PC-3 (cell line): ENCODE measurements around the gene DRG2. TPM values are rescaled to one million over a fixed set of nuclear protein-coding genes. Genes with fewer than 3 reads are reported as not detected.
A peak's percentile ranks its signal among the peaks of the same experiment; 100 is the strongest.

Source experiments
- ATAC-seq: fragments of 200-7000 bp; cut with Tn5 transposase; 2 replicates; pipeline ENCODE4 v1.9.1; 2020; ENCODE audit warnings: mild to moderate bottlenecking, moderate library complexity
- BruUV-seq: library from RNA; stranded (reverse); fragments of 400-500 nt; replicated peaks from 2 replicates; lab custom pipeline; 2021; lab: Mats Ljungman, UMichigan
- CTCF ChIA-PET: fragments of 300-600 bp; sonication (Branson Sonifier 250); formaldehyde crosslinking; loops from one replicate; lab custom pipeline; 2022; ENCODE audit warnings: antibody characterized with exemption; lab: Charles Lee
- POLR2A ChIA-PET: fragments of 300-600 bp; sonication (Branson Sonifier 250); formaldehyde crosslinking; loops from one replicate; lab custom pipeline; 2022; ENCODE audit warnings: antibody characterized with exemption; ENCODE audit not compliant: unreplicated experiment; lab: Charles Lee
- DNase-seq: peaks from one replicate; pipeline ENCODE4 v3.0.0-alpha.2; 2015
- H2AFZ ChIP-seq: fragments of 300-600 bp; sonication (generic); 2 replicates; pipeline ENCODE4 v1.6.0; 2016; ENCODE audit warnings: antibody characterized with exemption, low read length
- H3F3A ChIP-seq: fragments of 300-600 bp; sonication (generic); one replicate; pipeline ENCODE4 v1.6.0; 2017; ENCODE audit warnings: antibody characterized with exemption, low read length, control low read depth, mild to moderate bottlenecking; ENCODE audit not compliant: unreplicated experiment
- H3K27ac ChIP-seq: fragments of 300-600 bp; sonication (generic); 2 replicates; pipeline ENCODE4 v1.5.1; 2016; ENCODE audit warnings: mild to moderate bottlenecking, low read length
- H3K27me3 ChIP-seq: fragments of 300-600 bp; sonication (generic); 2 replicates; pipeline ENCODE4 v1.6.1; 2016; ENCODE audit warnings: low read length, mixed read lengths
- H3K36me3 ChIP-seq: fragments of 300-600 bp; sonication (generic); 2 replicates; pipeline ENCODE4 v1.6.1; 2016; ENCODE audit warnings: low read depth, mixed run types, low read length, mixed read lengths
- H3K4me1 ChIP-seq: fragments of 300-600 bp; sonication (generic); 2 replicates; pipeline ENCODE4 v1.5.1; 2016; ENCODE audit warnings: low read length; ENCODE audit not compliant: insufficient read depth
- H3K4me2 ChIP-seq: fragments of 300-600 bp; sonication (generic); 2 replicates; pipeline ENCODE4 v1.6.0; 2016; ENCODE audit warnings: low read length
- H3K4me3 ChIP-seq: fragments of 300-600 bp; sonication (generic); 2 replicates; pipeline ENCODE4 v1.5.1; 2016; ENCODE audit warnings: mild to moderate bottlenecking, low read length, mixed read lengths
- H3K79me2 ChIP-seq: fragments of 300-600 bp; sonication (generic); 2 replicates; pipeline ENCODE4 v1.6.1; 2017; ENCODE audit warnings: low read length, mixed read lengths
- H3K9ac ChIP-seq: fragments of 300-600 bp; sonication (generic); 2 replicates; pipeline ENCODE4 v1.6.0; 2016; ENCODE audit warnings: mild to moderate bottlenecking, low read length
- H3K9me2 ChIP-seq: fragments of 300-600 bp; sonication (generic); replicated peaks from 2 replicates; pipeline ENCODE4 v1.6.1; 2016; ENCODE audit warnings: mixed run types, low read length, mixed read lengths
- H3K9me3 ChIP-seq: fragments of 300-600 bp; sonication (generic); 2 replicates; pipeline ENCODE4 v1.6.1; 2016; ENCODE audit warnings: low read length, mixed read lengths
- H4K20me1 ChIP-seq: fragments of 300-600 bp; sonication (generic); 2 replicates; pipeline ENCODE4 v1.6.1; 2016; ENCODE audit warnings: low read length, mixed read lengths
- CTCF ChIP-seq: fragments of 300-600 bp; sonication (generic); conservative IDR thresholded peaks from 2 replicates; pipeline ENCODE4 v1.5.1; 2017; ENCODE audit warnings: antibody characterized with exemption, low read depth, mild to moderate bottlenecking, low read length
- EZH2 ChIP-seq: fragments of 300-600 bp; sonication (generic); IDR thresholded peaks from one replicate; pipeline ENCODE4 v1.6.1; 2017; ENCODE audit warnings: antibody characterized with exemption, mild to moderate bottlenecking, low read length; ENCODE audit not compliant: unreplicated experiment
- EZH2phosphoT487 ChIP-seq: fragments of 300-600 bp; sonication (generic); IDR thresholded peaks from 2 replicates; pipeline ENCODE4 v1.6.1; 2018; ENCODE audit warnings: mild to moderate bottlenecking, antibody characterized with exemption, low read length, borderline replicate concordance
- intact Hi-C: fragments of 100-400 bp; cut with micrococcal nuclease; formaldehyde crosslinking; loops from 2 replicates; pipeline ENCODE4 v1.9.0; 2023
- total RNA-seq: library from RNA; depleted of rRNA; stranded (reverse); fragments of >200 nt; gene quantifications from 2 replicates; pipeline ENCODE4 v1.2.3, GENCODE V29; 2014

DRG2 gene
- total RNA-seq, 1 experiment from 2014 or later = 102 TPM

GRCh38 chr17:18069101-18069500 lies 18.6 kb upstream of the DRG2 start:
- Histone ChIP-seq H3K36me3 (0 out of 2 replicates have a peak, but pooled peaks cover 5% of the 10 kb centered on the region), H4K20me1 (no peaks in the 10 kb centered on the region), H3K9ac (no peak overlapping the region), H3K4me2 (no peak overlapping the region), H3K27ac (no peak overlapping the region), H2AFZ (no peak overlapping the region), H3K79me2 (no peaks in the 10 kb centered on the region), H3K9me2 (no peaks in the 10 kb centered on the region), H3K27me3 (no peaks in the 10 kb centered on the region), H3K9me3 (no peaks in the 10 kb centered on the region), H3K4me3 (no peak overlapping the region), H3K4me1 (no peaks in the 10 kb centered on the region), H3F3A (no peaks in the 10 kb centered on the region)
- ChIA-PET CTCF (no interaction called here), POLR2A (no interaction called here)
- TF ChIP-seq EZH2 (no peak), CTCF (no peak), EZH2phosphoT487 (no peak)
- no TSS peak for BruUV-seq
- intact Hi-C loops = no loop called here
- DNase-seq = no peak
- no peak for ATAC-seq

GRCh38 chr17:18070861-18071340 lies 16.8 kb upstream of the DRG2 start:
- H3K36me3 ChIP-seq = no peaks in the 10 kb centered on the region
- H2AFZ ChIP-seq = 0 out of 2 replicates have a peak overlapping the region, but pooled peaks have one; percentile 7
- H3K4me2 ChIP-seq = no peak overlapping the region
- ATAC-seq = no peak
- H3K4me3 ChIP-seq = no peak overlapping the region
- H3K9me2 ChIP-seq = no peaks in the 10 kb centered on the region
- intact Hi-C loops = no loop called here
- H3F3A ChIP-seq = no peaks in the 10 kb centered on the region
- no peaks in the 10 kb centered on the region for H3K9me3 ChIP-seq
- no peaks in the 10 kb centered on the region for H3K4me1 ChIP-seq
- BruUV-seq = no TSS peak
- POLR2A ChIA-PET = no interaction called here
- no peaks in the 10 kb centered on the region for H3K27me3 ChIP-seq
- TF ChIP-seq EZH2phosphoT487 (no peak), CTCF (no peak), EZH2 (no peak)
- no peak overlapping the region for H3K27ac ChIP-seq
- no peak overlapping the region for H3K9ac ChIP-seq
- H4K20me1 ChIP-seq = no peaks in the 10 kb centered on the region
- CTCF ChIA-PET = no interaction called here
- no peaks in the 10 kb centered on the region for H3K79me2 ChIP-seq
- no peak for DNase-seq

GRCh38 chr17:18071751-18072150 lies 16.0 kb upstream of the DRG2 start:
- DNase-seq (no peak), ATAC-seq (no peak)
- Histone ChIP-seq H3K4me3 (no peak overlapping the region), H3K79me2 (no peaks in the 10 kb centered on the region), H3K27ac (no peak overlapping the region), H3K9me3 (no peaks in the 10 kb centered on the region), H3F3A (no peaks in the 10 kb centered on the region), H3K27me3 (no peaks in the 10 kb centered on the region), H2AFZ (no peak overlapping the region), H3K4me2 (no peak overlapping the region), H3K4me1 (no peaks in the 10 kb centered on the region), H4K20me1 (no peaks in the 10 kb centered on the region), H3K9ac (no peak overlapping the region), H3K9me2 (no peaks in the 10 kb centered on the region), H3K36me3 (no peaks in the 10 kb centered on the region)
- no TSS peak for BruUV-seq
- POLR2A ChIA-PET = no interaction called here
- CTCF ChIA-PET = no interaction called here
- TF ChIP-seq EZH2phosphoT487 (no peak), CTCF (no peak), EZH2 (no peak)
- intact Hi-C loops = no loop called here
